K562 (cell line): ENCODE data around the gene NUP43. TPM values are rescaled to one million over a fixed set of nuclear protein-coding genes. Genes with fewer than 3 reads are reported as not detected.
A peak's percentile ranks its signal among the peaks of the same experiment; 100 is the strongest.

ENCODE experiments used
- ATF1 ChIP-seq, 2 experiments: fragments of 450-650 bp in 1 of 2; IDR thresholded peaks; 2 replicates each; pipeline ENCODE4 v1.6.1; 2016; ENCODE audit warnings: missing compliant biosample characterization in 1 of 2, missing genetic modification characterization in 1 of 2
- BHLHE40 ChIP-seq: IDR thresholded peaks from 2 replicates; pipeline ENCODE4 v1.6.1; 2011; ENCODE audit warnings: low read length, improper control_type of control experiment
- BMI1 ChIP-seq: fragments of 150-350 bp; IDR thresholded peaks from 2 replicates; pipeline ENCODE4 v1.6.1; 2014; ENCODE audit warnings: low read length
- CBX3 ChIP-seq, 2 experiments: IDR thresholded peaks; 1 replicate in 1 of 2; 2 replicates in 1 of 2; pipeline ENCODE4 v1.6.1; 2012; ENCODE audit warnings: inconsistent platforms in 2 of 2, low read length in 2 of 2, borderline replicate concordance in 1 of 2, control low read depth in 1 of 2
- CBX8 ChIP-seq: fragments of 200-600 bp; sonication (generic); IDR thresholded peaks from 2 replicates; pipeline ENCODE4 v1.6.1; 2012; ENCODE audit warnings: borderline replicate concordance, mixed run types, low read depth, mild to moderate bottlenecking, moderate library complexity, mixed read lengths, low read length, control low read depth, inconsistent platforms; ENCODE audit not compliant: poor library complexity, severe bottlenecking; ENCODE audit errors: extremely low read depth
- ESRRA ChIP-seq: fragments of 450-650 bp; IDR thresholded peaks from 2 replicates; pipeline ENCODE4 v1.6.1; 2014; ENCODE audit warnings: low read depth, mild to moderate bottlenecking, moderate library complexity, borderline replicate concordance
- LEF1 ChIP-seq: fragments of 450-650 bp; IDR thresholded peaks from 2 replicates; pipeline ENCODE4 v1.6.1; 2016; ENCODE audit warnings: mild to moderate bottlenecking
- SRSF9 ChIP-seq: fragments of 200-400 bp; formaldehyde crosslinking; IDR thresholded peaks from 2 replicates; pipeline ENCODE4 v1.6.1; 2017; ENCODE audit warnings: low read depth, low read length, borderline replicate concordance
- U2AF2 ChIP-seq: fragments of 200-400 bp; formaldehyde crosslinking; optimal IDR thresholded peaks from 2 replicates; pipeline ENCODE3; 2017; ENCODE audit warnings: low read depth, mild to moderate bottlenecking, low read length
- ZKSCAN1 ChIP-seq: fragments of 150-350 bp; IDR thresholded peaks from 2 replicates; pipeline ENCODE4 v1.6.1; 2016; ENCODE audit warnings: low read depth, low read length
- ZNF146 ChIP-seq: IDR thresholded peaks from one replicate; pipeline ENCODE4 v1.6.1; 2018; ENCODE audit warnings: missing compliant biosample characterization; ENCODE audit not compliant: unreplicated experiment
- polyA plus RNA-seq, 8 experiments: library from polyadenylated mRNA; depleted of rRNA in 4 of 8; stranded (reverse) in 5 of 8; unstranded in 3 of 8; fragments of >200 nt; fragmentation: Nextera tagmentation in 2 of 8; fragmentation: Illumina TruSeq in 1 of 8; extraction: Ambion mirVana in 2 of 8; extraction: Trizol in 1 of 8; gene quantifications; 2 replicates each; pipeline versions ENCODE4 v1.2.1 to v1.2.3, GENCODE V29; 2011 to 2014; ENCODE audit warnings: inconsistent platforms in 1 of 8, missing spikeins in 1 of 8
- total RNA-seq, 7 experiments: library from RNA; depleted of rRNA in 6 of 7; stranded (reverse); fragments of >200 nt in 6 of 7; fragmentation: Illumina TruSeq in 2 of 7; extraction: Trizol in 2 of 7; gene quantifications; 2 replicates each; pipeline versions ENCODE4 v1.2.1 to v1.2.3, GENCODE V29; 2011 to 2021; ENCODE audit warnings: low replicate concordance in 1 of 7
- TF ChIP-seq, protein P1 (sequence below): fragments of 450-650 bp; IDR thresholded peaks from 2 replicates; pipeline ENCODE4 v1.6.1; 2016; ENCODE audit warnings: antibody characterized with exemption
- TF ChIP-seq, protein P2 (sequence below): sonication (generic); formaldehyde crosslinking; IDR thresholded peaks from 2 replicates; pipeline ENCODE4 v1.4.0; 2020; ENCODE audit warnings: mild to moderate bottlenecking, missing genetic modification reagents
- TF ChIP-seq, protein P3 (sequence below), 3 experiments: fragments of 200-800 bp in 1 of 3; fragments of 250-450 bp in 1 of 3; fragments of 450-650 bp in 1 of 3; sonication (Bioruptor Pico) in 1 of 3; sonication (Bioruptor generic) in 1 of 3; formaldehyde crosslinking in 1 of 3; IDR thresholded peaks; 2 replicates each; pipeline versions ENCODE4 v1.6.1 to v1.8.0; 2016 to 2022; ENCODE audit warnings: mild to moderate bottlenecking in 2 of 3, missing genetic modification characterization in 2 of 3, missing compliant biosample characterization in 1 of 3, moderate library complexity in 1 of 3
- TF ChIP-seq, protein P4 (sequence below): fragments of 450-650 bp; IDR thresholded peaks from 2 replicates; pipeline ENCODE4 v1.6.1; 2017; ENCODE audit warnings: antibody characterized with exemption, mild to moderate bottlenecking

The NUP43 gene
- total and polyA plus RNA-seq, 9 of the 15 experiments (the other 6 are each of a cell fraction or from before 2014, with no cell fraction given): 28.9 to 136 (median 67.4) TPM

DNA sequence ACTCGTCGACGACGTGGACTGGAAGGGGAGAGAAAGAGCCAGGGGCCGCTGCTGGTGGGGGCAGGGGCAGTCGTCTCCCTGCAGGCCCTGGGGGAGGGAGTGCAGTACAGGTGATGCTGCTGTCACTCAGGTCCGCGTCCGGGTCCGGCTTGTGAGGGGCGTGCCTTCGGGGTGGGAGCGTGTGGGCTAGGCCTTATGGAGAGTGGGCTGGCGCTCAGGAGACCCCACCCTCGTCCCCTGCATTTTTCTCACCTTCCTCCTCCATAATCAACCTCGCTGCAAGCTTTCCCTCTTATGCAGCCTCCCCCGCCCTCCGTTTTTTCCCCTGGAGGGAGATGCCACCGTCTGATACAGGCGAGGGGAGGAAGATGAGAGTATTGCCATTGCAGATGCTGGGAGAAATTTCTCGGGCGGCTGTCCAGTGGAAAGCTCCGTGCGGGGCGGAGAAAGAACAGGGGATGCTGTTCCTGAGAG is 3.8 kb upstream of the NUP43 start (continued):
- TF ChIP-seq, protein P1, sequence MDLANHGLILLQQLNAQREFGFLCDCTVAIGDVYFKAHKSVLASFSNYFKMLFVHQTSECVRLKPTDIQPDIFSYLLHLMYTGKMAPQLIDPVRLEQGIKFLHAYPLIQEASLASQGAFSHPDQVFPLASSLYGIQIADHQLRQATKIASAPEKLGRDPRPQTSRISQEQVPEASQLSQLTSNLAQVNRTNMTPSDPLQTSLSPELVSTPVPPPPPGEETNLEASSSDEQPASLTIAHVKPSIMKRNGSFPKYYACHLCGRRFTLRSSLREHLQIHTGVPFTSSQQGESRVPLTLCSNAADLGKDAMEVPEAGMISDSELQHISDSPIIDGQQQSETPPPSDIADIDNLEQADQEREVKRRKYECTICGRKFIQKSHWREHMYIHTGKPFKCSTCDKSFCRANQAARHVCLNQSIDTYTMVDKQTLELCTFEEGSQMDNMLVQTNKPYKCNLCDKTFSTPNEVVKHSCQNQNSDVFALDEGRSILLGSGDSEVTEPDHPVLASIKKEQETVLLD: peak; percentile 69; the same call in 1 of the 2 replicates
- TF ChIP-seq LEF1: 0 out of 2 replicates have a peak, but pooled peaks have one; percentile 54
- TF ChIP-seq, protein P2, sequence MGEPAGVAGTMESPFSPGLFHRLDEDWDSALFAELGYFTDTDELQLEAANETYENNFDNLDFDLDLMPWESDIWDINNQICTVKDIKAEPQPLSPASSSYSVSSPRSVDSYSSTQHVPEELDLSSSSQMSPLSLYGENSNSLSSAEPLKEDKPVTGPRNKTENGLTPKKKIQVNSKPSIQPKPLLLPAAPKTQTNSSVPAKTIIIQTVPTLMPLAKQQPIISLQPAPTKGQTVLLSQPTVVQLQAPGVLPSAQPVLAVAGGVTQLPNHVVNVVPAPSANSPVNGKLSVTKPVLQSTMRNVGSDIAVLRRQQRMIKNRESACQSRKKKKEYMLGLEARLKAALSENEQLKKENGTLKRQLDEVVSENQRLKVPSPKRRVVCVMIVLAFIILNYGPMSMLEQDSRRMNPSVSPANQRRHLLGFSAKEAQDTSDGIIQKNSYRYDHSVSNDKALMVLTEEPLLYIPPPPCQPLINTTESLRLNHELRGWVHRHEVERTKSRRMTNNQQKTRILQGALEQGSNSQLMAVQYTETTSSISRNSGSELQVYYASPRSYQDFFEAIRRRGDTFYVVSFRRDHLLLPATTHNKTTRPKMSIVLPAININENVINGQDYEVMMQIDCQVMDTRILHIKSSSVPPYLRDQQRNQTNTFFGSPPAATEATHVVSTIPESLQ (CRISPR knock-in tag): no peak; the same call in 1 of the 2 replicates
- TF ChIP-seq, protein P3, sequence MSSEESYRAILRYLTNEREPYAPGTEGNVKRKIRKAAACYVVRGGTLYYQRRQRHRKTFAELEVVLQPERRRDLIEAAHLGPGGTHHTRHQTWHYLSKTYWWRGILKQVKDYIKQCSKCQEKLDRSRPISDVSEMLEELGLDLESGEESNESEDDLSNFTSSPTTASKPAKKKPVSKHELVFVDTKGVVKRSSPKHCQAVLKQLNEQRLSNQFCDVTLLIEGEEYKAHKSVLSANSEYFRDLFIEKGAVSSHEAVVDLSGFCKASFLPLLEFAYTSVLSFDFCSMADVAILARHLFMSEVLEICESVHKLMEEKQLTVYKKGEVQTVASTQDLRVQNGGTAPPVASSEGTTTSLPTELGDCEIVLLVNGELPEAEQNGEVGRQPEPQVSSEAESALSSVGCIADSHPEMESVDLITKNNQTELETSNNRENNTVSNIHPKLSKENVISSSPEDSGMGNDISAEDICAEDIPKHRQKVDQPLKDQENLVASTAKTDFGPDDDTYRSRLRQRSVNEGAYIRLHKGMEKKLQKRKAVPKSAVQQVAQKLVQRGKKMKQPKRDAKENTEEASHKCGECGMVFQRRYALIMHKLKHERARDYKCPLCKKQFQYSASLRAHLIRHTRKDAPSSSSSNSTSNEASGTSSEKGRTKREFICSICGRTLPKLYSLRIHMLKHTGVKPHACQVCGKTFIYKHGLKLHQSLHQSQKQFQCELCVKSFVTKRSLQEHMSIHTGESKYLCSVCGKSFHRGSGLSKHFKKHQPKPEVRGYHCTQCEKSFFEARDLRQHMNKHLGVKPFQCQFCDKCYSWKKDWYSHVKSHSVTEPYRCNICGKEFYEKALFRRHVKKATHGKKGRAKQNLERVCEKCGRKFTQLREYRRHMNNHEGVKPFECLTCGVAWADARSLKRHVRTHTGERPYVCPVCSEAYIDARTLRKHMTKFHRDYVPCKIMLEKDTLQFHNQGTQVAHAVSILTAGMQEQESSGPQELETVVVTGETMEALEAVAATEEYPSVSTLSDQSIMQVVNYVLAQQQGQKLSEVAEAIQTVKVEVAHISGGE (CRISPR knock-in tag; IDR thresholded peaks at IDR 0.05): no peak
- TF ChIP-seq U2AF2: no peak
- no peak for TF ChIP-seq ZNF146 (CRISPR knock-in tag)
- no peak for TF ChIP-seq SRSF9
- peak; percentile 29; the same call in 1 of the 2 replicates for TF ChIP-seq BHLHE40
- no peak for TF ChIP-seq ZKSCAN1
- no peak for TF ChIP-seq CBX8
- no peak for TF ChIP-seq BMI1
- no peak for TF ChIP-seq CBX3 (IDR thresholded peaks at IDR 0.05; ENCODE audit: borderline replicate concordance in 1 of 2, low read length in 2 of 2)
- TF ChIP-seq ESRRA: no peak
- 0 out of 2 replicates have a peak, but pooled peaks have one; percentile 1 for TF ChIP-seq ATF1 (CRISPR knock-in tag; IDR thresholded peaks at IDR 0.05)
- peak; percentile 45 for TF ChIP-seq ATF1 (tag; IDR thresholded peaks at IDR 0.05)
- TF ChIP-seq, protein P4, sequence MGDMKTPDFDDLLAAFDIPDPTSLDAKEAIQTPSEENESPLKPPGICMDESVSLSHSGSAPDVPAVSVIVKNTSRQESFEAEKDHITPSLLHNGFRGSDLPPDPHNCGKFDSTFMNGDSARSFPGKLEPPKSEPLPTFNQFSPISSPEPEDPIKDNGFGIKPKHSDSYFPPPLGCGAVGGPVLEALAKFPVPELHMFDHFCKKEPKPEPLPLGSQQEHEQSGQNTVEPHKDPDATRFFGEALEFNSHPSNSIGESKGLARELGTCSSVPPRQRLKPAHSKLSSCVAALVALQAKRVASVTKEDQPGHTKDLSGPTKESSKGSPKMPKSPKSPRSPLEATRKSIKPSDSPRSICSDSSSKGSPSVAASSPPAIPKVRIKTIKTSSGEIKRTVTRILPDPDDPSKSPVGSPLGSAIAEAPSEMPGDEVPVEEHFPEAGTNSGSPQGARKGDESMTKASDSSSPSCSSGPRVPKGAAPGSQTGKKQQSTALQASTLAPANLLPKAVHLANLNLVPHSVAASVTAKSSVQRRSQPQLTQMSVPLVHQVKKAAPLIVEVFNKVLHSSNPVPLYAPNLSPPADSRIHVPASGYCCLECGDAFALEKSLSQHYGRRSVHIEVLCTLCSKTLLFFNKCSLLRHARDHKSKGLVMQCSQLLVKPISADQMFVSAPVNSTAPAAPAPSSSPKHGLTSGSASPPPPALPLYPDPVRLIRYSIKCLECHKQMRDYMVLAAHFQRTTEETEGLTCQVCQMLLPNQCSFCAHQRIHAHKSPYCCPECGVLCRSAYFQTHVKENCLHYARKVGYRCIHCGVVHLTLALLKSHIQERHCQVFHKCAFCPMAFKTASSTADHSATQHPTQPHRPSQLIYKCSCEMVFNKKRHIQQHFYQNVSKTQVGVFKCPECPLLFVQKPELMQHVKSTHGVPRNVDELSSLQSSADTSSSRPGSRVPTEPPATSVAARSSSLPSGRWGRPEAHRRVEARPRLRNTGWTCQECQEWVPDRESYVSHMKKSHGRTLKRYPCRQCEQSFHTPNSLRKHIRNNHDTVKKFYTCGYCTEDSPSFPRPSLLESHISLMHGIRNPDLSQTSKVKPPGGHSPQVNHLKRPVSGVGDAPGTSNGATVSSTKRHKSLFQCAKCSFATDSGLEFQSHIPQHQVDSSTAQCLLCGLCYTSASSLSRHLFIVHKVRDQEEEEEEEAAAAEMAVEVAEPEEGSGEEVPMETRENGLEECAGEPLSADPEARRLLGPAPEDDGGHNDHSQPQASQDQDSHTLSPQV: no peak
